ENCODE results near the gene DLG2. TPM values are rescaled to one million over a fixed set of nuclear protein-coding genes. Genes with fewer than 3 reads are reported as not detected.

The DLG2 gene
- total RNA-seq, 1 donor from 2014 or later = 6.7 TPM

- no peaks in the 10 kb centered on the region for H3K4me1 Mint-ChIP-seq
- no peak overlapping the region for H3K4me3 Mint-ChIP-seq
- TF ChIP-seq CTCF (IDR thresholded peaks at IDR 0.05; ENCODE audit: unreplicated experiment) = no peak
- no peak for DNase-seq (ENCODE audit: low spot score in 2 of 2, unreplicated experiment in 2 of 2)
- no peaks in the 10 kb centered on the region for H3K36me3 Mint-ChIP-seq
- H3K27ac Mint-ChIP-seq = no peak overlapping the region
- no peaks in the 10 kb centered on the region for H3K27me3 Mint-ChIP-seq (ENCODE audit: low read depth)
- no peaks in the 10 kb centered on the region for H3K9me3 Mint-ChIP-seq
Observed at GRCh38 chr11:84241343-84242131, 1385.6 kb downstream of the DLG2 start.

- H3K4me3 Mint-ChIP-seq = no peak overlapping the region
- H3K36me3 Mint-ChIP-seq = no peaks in the 10 kb centered on the region
- no peaks in the 10 kb centered on the region for H3K9me3 Mint-ChIP-seq
- no peak for TF ChIP-seq CTCF (IDR thresholded peaks at IDR 0.05; ENCODE audit: unreplicated experiment)
- no peaks in the 10 kb centered on the region for H3K4me1 Mint-ChIP-seq
- H3K27me3 Mint-ChIP-seq (ENCODE audit: low read depth) = no peaks in the 10 kb centered on the region
- no peak overlapping the region for H3K27ac Mint-ChIP-seq
- DNase-seq (ENCODE audit: low spot score in 2 of 2, unreplicated experiment in 2 of 2) = no peak
Observed at GRCh38 chr11:84240847-84241246, 1386.3 kb downstream of the DLG2 start.

- Mint-ChIP-seq H3K4me3 (no peak overlapping the region), H3K27me3 (ENCODE audit: low read depth) (no peaks in the 10 kb centered on the region), H3K27ac (no peak overlapping the region), H3K4me1 (peaks cover 12% of the 10 kb centered on the region), H3K36me3 (no peaks in the 10 kb centered on the region), H3K9me3 (no peaks in the 10 kb centered on the region)
- DNase-seq (ENCODE audit: low spot score in 2 of 2, unreplicated experiment in 2 of 2) = no peak
- TF ChIP-seq CTCF (IDR thresholded peaks at IDR 0.05; ENCODE audit: unreplicated experiment) = no peak
Observed at GRCh38 chr11:84236436-84236835, 1390.7 kb downstream of the DLG2 start.

GRCh38 chr11:84234462-84235202, 1392.5 kb downstream of the DLG2 start:
- Mint-ChIP-seq H3K27ac (no peak overlapping the region), H3K27me3 (ENCODE audit: low read depth) (no peaks in the 10 kb centered on the region), H3K4me3 (no peak overlapping the region), H3K4me1 (peaks cover 12% of the 10 kb centered on the region), H3K9me3 (no peaks in the 10 kb centered on the region), H3K36me3 (no peaks in the 10 kb centered on the region)
- TF ChIP-seq CTCF (IDR thresholded peaks at IDR 0.05; ENCODE audit: unreplicated experiment) = no peak
- no peak for DNase-seq (ENCODE audit: low spot score in 2 of 2, unreplicated experiment in 2 of 2)

DNA sequence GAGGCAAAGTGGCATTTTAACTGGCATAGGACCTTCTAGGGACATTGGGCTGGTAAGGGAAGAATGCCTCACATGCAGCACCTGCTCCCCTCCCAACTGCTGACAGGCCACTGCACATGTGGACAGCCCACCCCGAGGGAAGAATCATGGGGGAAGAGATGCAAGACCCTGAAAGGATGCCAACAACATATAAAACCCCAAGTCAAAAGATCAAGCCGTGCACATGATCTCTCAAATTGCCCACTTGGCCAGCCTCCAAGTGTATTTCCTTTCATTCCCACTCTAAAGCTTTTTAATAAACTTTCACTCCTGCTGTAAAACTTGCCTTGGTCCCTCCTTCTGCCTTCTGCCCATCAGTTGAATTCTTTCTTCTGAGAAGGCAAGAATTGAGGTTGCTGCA, 1393.1 kb downstream of the DLG2 start:
- DNase-seq (ENCODE audit: low spot score in 2 of 2, unreplicated experiment in 2 of 2) = no peak
- TF ChIP-seq CTCF (IDR thresholded peaks at IDR 0.05; ENCODE audit: unreplicated experiment) = no peak
- H3K27ac Mint-ChIP-seq = no peak overlapping the region
- peaks cover 12% of the 10 kb centered on the region for H3K4me1 Mint-ChIP-seq
- H3K36me3 Mint-ChIP-seq = no peaks in the 10 kb centered on the region
- no peak overlapping the region for H3K4me3 Mint-ChIP-seq
- H3K9me3 Mint-ChIP-seq = no peaks in the 10 kb centered on the region
- no peaks in the 10 kb centered on the region for H3K27me3 Mint-ChIP-seq (ENCODE audit: low read depth)

Data from mesothelial cell of epicardium (in vitro differentiated cells).